H9 (cell line): ENCODE data around the gene ALLC. TPM values are rescaled to one million over a fixed set of nuclear protein-coding genes. Genes with fewer than 3 reads are reported as not detected.

Source experiments
- DNase-seq: peaks from one replicate; pipeline ENCODE4 v3.0.0-alpha.2; 2017
- H2AFZ ChIP-seq: one replicate; pipeline ENCODE4 v1.6.1; 2013; ENCODE audit warnings: mild to moderate bottlenecking, low read length, control low read depth, moderate library complexity
- H2AK5ac ChIP-seq: 2 replicates; pipeline ENCODE4 v1.6.1; 2013; ENCODE audit warnings: low read length, control low read depth, mixed read lengths; ENCODE audit not compliant: insufficient read length
- H2BK120ac ChIP-seq: one replicate; pipeline ENCODE4 v1.6.1; 2013; ENCODE audit warnings: low read depth, mild to moderate bottlenecking, low read length, control low read depth, inconsistent platforms; ENCODE audit not compliant: poor library complexity, severe bottlenecking
- H2BK12ac ChIP-seq: 2 replicates; pipeline ENCODE4 v1.6.1; 2013; ENCODE audit warnings: low read length, control low read depth, mixed read lengths, low read depth; ENCODE audit not compliant: insufficient read length
- H2BK15ac ChIP-seq: 2 replicates; pipeline ENCODE4 v1.6.1; 2013; ENCODE audit warnings: low read depth, low read length, control low read depth
- H2BK20ac ChIP-seq: one replicate; pipeline ENCODE4 v1.6.1; 2013; ENCODE audit warnings: low read depth, mild to moderate bottlenecking, low read length, control low read depth, inconsistent platforms; ENCODE audit not compliant: poor library complexity, severe bottlenecking
- H2BK5ac ChIP-seq: 2 replicates; pipeline ENCODE4 v1.6.1; 2013; ENCODE audit warnings: low read length, control low read depth, mixed read lengths; ENCODE audit not compliant: insufficient read length
- H3K14ac ChIP-seq: 2 replicates; pipeline ENCODE4 v1.6.1; 2013; ENCODE audit warnings: low read length, control low read depth; ENCODE audit not compliant: insufficient read depth
- H3K18ac ChIP-seq: 2 replicates; pipeline ENCODE4 v1.6.1; 2013; ENCODE audit warnings: low read depth, mild to moderate bottlenecking, mixed read lengths, low read length, control low read depth; ENCODE audit not compliant: insufficient read length
- H3K23ac ChIP-seq: 2 replicates; pipeline ENCODE4 v1.6.1; 2013; ENCODE audit warnings: low read length, control low read depth, mixed read lengths, low read depth; ENCODE audit not compliant: insufficient read length
- H3K23me2 ChIP-seq: 2 replicates; pipeline ENCODE4 v1.6.1; 2013; ENCODE audit warnings: low read depth, mild to moderate bottlenecking, mixed read lengths, low read length, control low read depth; ENCODE audit not compliant: insufficient read length, poor library complexity, severe bottlenecking
- H3K27ac ChIP-seq: 2 replicates; pipeline ENCODE4 v1.5.1; 2013; ENCODE audit warnings: low read length, control low read depth, mixed read lengths, low read depth; ENCODE audit not compliant: insufficient read length
- H3K27me3 ChIP-seq: 2 replicates; pipeline ENCODE4 v1.6.1; 2013; ENCODE audit warnings: low read length, control low read depth, inconsistent platforms; ENCODE audit not compliant: insufficient read depth
- H3K4ac ChIP-seq: 2 replicates; pipeline ENCODE4 v1.6.1; 2013; ENCODE audit warnings: low read depth, mild to moderate bottlenecking, control low read depth, inconsistent platforms, low read length, moderate library complexity
- H3K4me1 ChIP-seq: 2 replicates; pipeline ENCODE4 v1.6.1; 2013; ENCODE audit warnings: low read length, control low read depth, inconsistent platforms; ENCODE audit not compliant: insufficient read depth
- H3K4me2 ChIP-seq: 2 replicates; pipeline ENCODE4 v1.6.1; 2013; ENCODE audit warnings: low read length, control low read depth, mixed read lengths; ENCODE audit not compliant: insufficient read length, insufficient read depth
- H3K56ac ChIP-seq: 2 replicates; pipeline ENCODE4 v1.6.1; 2013; ENCODE audit warnings: low read depth, mild to moderate bottlenecking, mixed read lengths, low read length, control low read depth; ENCODE audit not compliant: insufficient read length
- H3K79me1 ChIP-seq: 2 replicates; pipeline ENCODE4 v1.6.1; 2013; ENCODE audit warnings: low read depth, mild to moderate bottlenecking, moderate library complexity, low read length, control low read depth, inconsistent platforms; ENCODE audit not compliant: insufficient read depth, poor library complexity, severe bottlenecking
- H3K79me2 ChIP-seq: 2 replicates; pipeline ENCODE4 v1.6.1; 2013; ENCODE audit warnings: low read length, control low read depth, inconsistent platforms; ENCODE audit not compliant: insufficient read depth
- H3K9ac ChIP-seq: 2 replicates; pipeline ENCODE4 v1.6.1; 2013; ENCODE audit warnings: low read length, control low read depth, mixed read lengths; ENCODE audit not compliant: insufficient read length; ENCODE audit errors: extremely low read depth
- H3K9me3 ChIP-seq: one replicate; pipeline ENCODE4 v1.6.1; 2013; ENCODE audit warnings: low read depth, low read length, inconsistent platforms; ENCODE audit not compliant: control insufficient read depth
- H3T11ph ChIP-seq: one replicate; pipeline ENCODE4 v1.6.1; 2013; ENCODE audit warnings: mild to moderate bottlenecking, low read length, control low read depth, inconsistent platforms
- H4K20me1 ChIP-seq: one replicate; pipeline ENCODE4 v1.6.1; 2013; ENCODE audit not compliant: control insufficient read depth, insufficient read length, insufficient read depth
- H4K5ac ChIP-seq: 2 replicates; pipeline ENCODE4 v1.6.1; 2013; ENCODE audit warnings: low read depth, mild to moderate bottlenecking, mixed read lengths, low read length, control low read depth; ENCODE audit not compliant: insufficient read length
- H4K8ac ChIP-seq: replicated peaks from 2 replicates; pipeline ENCODE4 v1.6.1; 2013; ENCODE audit warnings: low read length, control low read depth, mixed read lengths, low read depth; ENCODE audit not compliant: insufficient read length
- H4K91ac ChIP-seq: 2 replicates; pipeline ENCODE4 v1.6.1; 2013; ENCODE audit warnings: low read depth, mild to moderate bottlenecking, moderate library complexity, mixed read lengths, low read length, control low read depth; ENCODE audit not compliant: insufficient read length
- H3K27ac Mint-ChIP-seq, 3 experiments: 2 replicates in 2 of 3; 3 replicates in 1 of 3; pipeline ENCODE4 v1.8.0; 2020 to 2021; ENCODE audit warnings: mixed read lengths in 3 of 3, mild to moderate bottlenecking in 1 of 3, moderate library complexity in 1 of 3
- H3K27me3 Mint-ChIP-seq: 2 replicates; pipeline ENCODE4 v1.8.0; 2021; ENCODE audit warnings: low read depth, mild to moderate bottlenecking, moderate library complexity, mixed read lengths
- H3K36me3 Mint-ChIP-seq, 3 experiments: 2 replicates in 2 of 3; 3 replicates in 1 of 3; pipeline ENCODE4 v1.8.0; 2020 to 2021; ENCODE audit warnings: low read depth in 3 of 3, mixed read lengths in 3 of 3; ENCODE audit not compliant: insufficient read depth in 1 of 3
- H3K4me1 Mint-ChIP-seq, 2 experiments: 2 replicates each; pipeline ENCODE4 v1.8.0; 2020; ENCODE audit warnings: mixed read lengths in 2 of 2
- H3K4me3 Mint-ChIP-seq, 2 experiments: 2 replicates in 1 of 2; 3 replicates in 1 of 2; pipeline ENCODE4 v1.8.0; 2020 to 2021; ENCODE audit warnings: mild to moderate bottlenecking in 2 of 2, mixed read lengths in 2 of 2, moderate library complexity in 1 of 2
- H3K9me3 Mint-ChIP-seq, 2 experiments: 2 replicates in 1 of 2; 3 replicates in 1 of 2; pipeline ENCODE4 v1.8.0; 2020; ENCODE audit warnings: mild to moderate bottlenecking in 2 of 2, mixed read lengths in 2 of 2, moderate library complexity in 1 of 2
- CTCF ChIP-seq: fragments of 200-600 bp; sonication (generic); conservative IDR thresholded peaks from 3 replicates; pipeline ENCODE4 v1.8.0; 2021; ENCODE audit warnings: antibody characterized with exemption, mild to moderate bottlenecking
- WGBS: extraction: QIAGEN DNeasy Blood & Tissue Kit; methylation state at CpG from one replicate; pipeline ENCODE4 v1.1.7; 2013; ENCODE audit warnings: missing lambda C conversion rate, low lambda C conversion rate, mixed read lengths; ENCODE audit not compliant: insufficient read length; ENCODE audit errors: extremely low coverage; 5-methylcytosine and 5-hydroxymethylcytosine counted together
- total RNA-seq: library from RNA; stranded (reverse); gene quantifications from 2 replicates; pipeline ENCODE4 v1.2.1, GENCODE V29; 2021

ALLC gene
- total RNA-seq, 1 experiment from 2014 or later: not detected

DNA sequence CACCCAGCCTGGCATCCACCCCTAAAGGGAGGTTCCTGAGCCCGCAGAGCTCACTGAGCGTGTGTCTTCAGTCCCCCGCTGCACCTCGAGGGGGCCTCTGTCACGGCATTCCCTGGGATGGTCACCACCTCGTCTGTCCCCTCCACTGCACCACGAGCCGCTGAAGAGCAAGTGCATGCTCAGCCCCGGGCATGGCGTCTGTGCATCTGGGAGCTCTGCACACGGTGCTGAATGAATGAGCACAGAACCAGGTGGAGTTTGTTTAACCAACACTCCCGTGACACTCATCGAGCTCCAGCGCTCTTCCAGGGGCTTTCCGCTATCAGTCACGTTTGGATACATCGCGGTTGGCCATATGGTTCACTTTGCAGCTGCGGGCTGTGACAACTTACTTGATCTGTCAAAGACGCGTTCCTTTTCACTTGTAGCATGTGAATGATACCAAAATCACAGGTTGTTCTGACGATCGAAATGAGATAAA, 9.2 kb downstream of the ALLC start:
- Histone ChIP-seq H4K91ac (no peak overlapping the region), H3K23me2 (peaks cover 2% of the 10 kb centered on the region), H3K4me1 (no peaks in the 10 kb centered on the region), H3K14ac (no peak overlapping the region), H2BK120ac (no peak overlapping the region), H3K79me2 (no peaks in the 10 kb centered on the region), H2AK5ac (no peak overlapping the region), H4K5ac (no peak overlapping the region), H3K23ac (no peak overlapping the region), H3K18ac (no peak overlapping the region), H4K8ac (no peak overlapping the region), H3K79me1 (no peaks in the 10 kb centered on the region), H2AFZ (no peak overlapping the region), H3K4me2 (no peak overlapping the region), H3T11ph (no peak overlapping the region), H2BK5ac (no peak overlapping the region), H2BK15ac (no peak overlapping the region), H3K4ac (no peak overlapping the region), H3K27ac (no peak overlapping the region), H4K20me1 (peaks cover 2% of the 10 kb centered on the region), H3K27me3 (no peaks in the 10 kb centered on the region), H2BK20ac (no peak overlapping the region), H3K56ac (no peak overlapping the region), H3K9me3 (no peaks in the 10 kb centered on the region), H2BK12ac (no peak overlapping the region), H3K9ac (no peak overlapping the region)
- WGBS: no CpG with 5 or more reads among the region's 23 CpGs
- Mint-ChIP-seq H3K36me3 (no peaks in the 10 kb centered on the region), H3K4me3 (no peak overlapping the region; a peak in 1 of 5 replicates), H3K9me3 (no peaks in the 10 kb centered on the region; a peak in 2 of 5 replicates), H3K4me1 (peaks cover 2 to 5% of the 10 kb centered on the region in 2 experiments; a peak in 2 of 4 replicates), H3K27me3 (peaks cover 4% of the 10 kb centered on the region), H3K27ac (no peak overlapping the region)
- TF ChIP-seq CTCF: no peak
- DNase-seq: no peak
